Left renal cortex interstitium (tissue), 4 donors: ENCODE results near the gene USP47. TPM values are rescaled to one million over a fixed set of nuclear protein-coding genes. Genes with fewer than 3 reads are reported as not detected.

Experiments
- polyA plus RNA-seq, 4 donors: library from polyadenylated mRNA; unstranded; fragments of 120-200 nt; gene quantifications; one replicate each; pipeline ENCODE4 v1.2.1, GENCODE V29; 2013; ENCODE audit not compliant: insufficient read length in 4 of 4

USP47 gene
- polyA plus RNA-seq, 4 donors = 73.0 to 93.6 (median 90.4) TPM

Other genes starting within 250 kb of the USP47 start
- gene GALNT18, start 220.0 kb upstream of the USP47 start, polyA plus RNA-seq = 10 to 100 TPM; 22.2 to 35.0 (median 29.4) TPM
- 10 to 100 TPM; 51.5 to 86.5 (median 69.7) TPM for gene DKK3, start 166.7 kb downstream of the USP47 start, polyA plus RNA-seq